K562 (cell line): Measurements from ENCODE around the gene OR4Q2. TPM values are rescaled to one million over a fixed set of nuclear protein-coding genes. Genes with fewer than 3 reads are reported as not detected.

Experiments
- ATAC-seq: fragments of 200-7000 bp; cut with Tn5 transposase; 3 replicates; pipeline ENCODE4 v1.9.1; 2020; ENCODE audit warnings: moderate library complexity
- BruUV-seq: library from RNA; stranded (reverse); fragments of 400-500 nt; replicated peaks from 2 replicates; lab custom pipeline; 2021; lab: Mats Ljungman, UMichigan
- CTCF ChIA-PET: fragments of 300-600 bp; formaldehyde crosslinking; extraction: SDS; loops from one replicate; lab custom pipeline; 2021; ENCODE audit warnings: low intra/inter-chr PET ratio; lab: Yijun Ruan, JAX
- POLR2A ChIA-PET: fragments of 300-600, 350-650 bp; sonication (Branson Sonifier 250); formaldehyde crosslinking; extraction: SDS; loops from one replicate; lab custom pipeline; 2021; ENCODE audit warnings: antibody characterized with exemption, inconsistent platforms; lab: Yijun Ruan, JAX
- DNase-seq, 4 experiments: peaks; one replicate each; pipeline versions ENCODE4 v3.0.0 to v3.0.0-alpha.2; 2011 to 2018; ENCODE audit warnings: low spot score in 3 of 4, mixed read lengths in 3 of 4; ENCODE audit errors: extremely low read depth in 1 of 4
- FAIRE-seq: peaks from 2 replicates; lab custom pipeline; 2011; peaks lifted over from hg19 to GRCh38; lab: Jason Lieb, UNC
- H2AFZ ChIP-seq: 2 replicates; pipeline ENCODE4 v1.6.0; 2011; ENCODE audit warnings: low read depth, low read length, control low read depth, inconsistent platforms
- H3K27ac ChIP-seq: fragments of 200-600 bp; 3 replicates; pipeline ENCODE4 v1.8.0; 2011; ENCODE audit warnings: low read depth, mild to moderate bottlenecking, control low read depth, inconsistent platforms, low read length, moderate library complexity, mixed read lengths; ENCODE audit errors: extremely low read depth
- H3K27me3 ChIP-seq, 2 experiments: fragments of 300-600 bp in 1 of 2; 2 replicates in 1 of 2; 3 replicates in 1 of 2; pipeline versions ENCODE4 v1.6.0 to v1.8.0; 2011; ENCODE audit warnings: inconsistent platforms in 2 of 2, low read length in 2 of 2, mild to moderate bottlenecking in 1 of 2, mixed read lengths in 1 of 2, moderate library complexity in 1 of 2; ENCODE audit not compliant: control insufficient read depth in 2 of 2, insufficient read depth in 2 of 2
- H3K36me3 ChIP-seq: fragments of 300-600 bp; 3 replicates; pipeline ENCODE4 v1.8.0; 2011; ENCODE audit warnings: mild to moderate bottlenecking, low read length, inconsistent platforms; ENCODE audit not compliant: control insufficient read depth, insufficient read depth
- H3K4me1 ChIP-seq, 2 experiments: fragments of 200-600 bp in 1 of 2; replicated peaks in 1 of 2; 2 replicates in 1 of 2; 3 replicates in 1 of 2; pipeline versions ENCODE4 v1.5.1 to v1.8.0; 2011; ENCODE audit warnings: inconsistent platforms in 2 of 2, low read length in 2 of 2, mild to moderate bottlenecking in 1 of 2, mixed read lengths in 1 of 2, moderate library complexity in 1 of 2; ENCODE audit not compliant: control insufficient read depth in 2 of 2, insufficient read depth in 2 of 2
- H3K4me2 ChIP-seq: 2 replicates; pipeline ENCODE4 v1.6.1; 2011; ENCODE audit warnings: low read length, control low read depth, inconsistent platforms, mixed read lengths; ENCODE audit not compliant: insufficient read depth
- H3K4me3 ChIP-seq: fragments of 200-600 bp; sonication (generic), shearing (Covaris generic); 2 replicates; pipeline ENCODE4 v1.5.1; 2016; ENCODE audit warnings: control low read depth, inconsistent platforms
- H3K79me2 ChIP-seq: fragments of 200-600 bp; 3 replicates; pipeline ENCODE4 v1.8.0; 2011; ENCODE audit warnings: low read length, inconsistent platforms; ENCODE audit not compliant: control insufficient read depth, insufficient read depth
- H3K9ac ChIP-seq, 2 experiments: 2 replicates each; pipeline versions ENCODE4 v1.6.0 to v1.6.1; 2011; ENCODE audit warnings: low read depth in 2 of 2, low read length in 2 of 2, control low read depth in 1 of 2, inconsistent platforms in 1 of 2, mild to moderate bottlenecking in 1 of 2, mixed read lengths in 1 of 2; ENCODE audit not compliant: insufficient read depth in 1 of 2
- H3K9me1 ChIP-seq: one replicate; pipeline ENCODE4 v1.6.0; 2011; ENCODE audit warnings: inconsistent platforms, mild to moderate bottlenecking, low read length, moderate library complexity; ENCODE audit not compliant: control insufficient read depth, insufficient read depth
- H3K9me3 ChIP-seq: replicated peaks from 2 replicates; pipeline ENCODE4 v1.5.1; 2011; ENCODE audit warnings: low read depth, low read length, inconsistent platforms; ENCODE audit not compliant: control insufficient read depth, insufficient read depth
- H4K20me1 ChIP-seq: replicated peaks from 2 replicates; pipeline ENCODE4 v1.6.1; 2011; ENCODE audit warnings: low read length, inconsistent platforms, mixed read lengths; ENCODE audit not compliant: control insufficient read depth, insufficient read depth
- BCOR ChIP-seq: fragments of 450-650 bp; IDR thresholded peaks from 2 replicates; pipeline ENCODE4 v1.6.1; 2016
- CBX3 ChIP-seq, 2 experiments: IDR thresholded peaks; 1 replicate in 1 of 2; 2 replicates in 1 of 2; pipeline ENCODE4 v1.6.1; 2012; ENCODE audit warnings: inconsistent platforms in 2 of 2, low read length in 2 of 2, borderline replicate concordance in 1 of 2, control low read depth in 1 of 2
- CREM ChIP-seq: IDR thresholded peaks from 2 replicates; pipeline ENCODE4 v1.6.1; 2014; ENCODE audit warnings: antibody characterized with exemption, low read depth
- MIER1 ChIP-seq: fragments of 450-650 bp; IDR thresholded peaks from 2 replicates; pipeline ENCODE4 v1.6.1; 2016; ENCODE audit warnings: antibody characterized with exemption, mild to moderate bottlenecking, low read depth
- NCOA6 ChIP-seq: fragments of 450-650 bp; IDR thresholded peaks from 2 replicates; pipeline ENCODE4 v1.6.1; 2017; ENCODE audit warnings: mild to moderate bottlenecking
- PHTF2 ChIP-seq: fragments of 250-450 bp; sonication (Bioruptor Pico); IDR thresholded peaks from 2 replicates; pipeline ENCODE4 v1.5.0; 2021; ENCODE audit warnings: mild to moderate bottlenecking
- RBFOX2 ChIP-seq: fragments of 200-400 bp; formaldehyde crosslinking; IDR thresholded peaks from 2 replicates; pipeline ENCODE4 v1.6.1; 2017; ENCODE audit warnings: low read depth, mild to moderate bottlenecking, low read length, moderate library complexity
- SMC3 ChIP-seq: conservative IDR thresholded peaks from 2 replicates; pipeline ENCODE4 v1.6.1; 2011; ENCODE audit warnings: low read depth, low read length, improper control_type of control experiment; ENCODE audit not compliant: insufficient read depth
- SRSF7 ChIP-seq: fragments of 200-400 bp; formaldehyde crosslinking; optimal IDR thresholded peaks from 2 replicates; pipeline ENCODE3; 2017; ENCODE audit warnings: mild to moderate bottlenecking, low read depth, low read length
- YBX1 ChIP-seq: fragments of 450-650 bp; IDR thresholded peaks from 2 replicates; pipeline ENCODE4 v1.7.1; 2016; ENCODE audit warnings: mild to moderate bottlenecking
- WGBS: fragments of 100-300 bp; shearing (Covaris generic); methylation state at CpG from one replicate; pipeline ENCODE4 v1.1.6; 2016; ENCODE audit warnings: low coverage, mixed read lengths; ENCODE audit not compliant: insufficient coverage; ENCODE audit errors: missing lambda C conversion rate; 5-methylcytosine and 5-hydroxymethylcytosine counted together
- in situ Hi-C: fragments of 300-500 bp; cut with MboI; formaldehyde crosslinking; loops from 4 replicates; pipeline ENCODE4 v1.15.0; 2018; ENCODE audit warnings: inconsistent platforms, mixed read lengths
- intact Hi-C: fragments of 100-400 bp; cut with micrococcal nuclease; formaldehyde crosslinking; loops from 2 replicates; pipeline ENCODE4 v1.14.2; 2022
- polyA plus RNA-seq, 8 experiments: library from polyadenylated mRNA; depleted of rRNA in 4 of 8; stranded (reverse) in 5 of 8; unstranded in 3 of 8; fragments of >200 nt; fragmentation: Nextera tagmentation in 2 of 8; fragmentation: Illumina TruSeq in 1 of 8; extraction: Ambion mirVana in 2 of 8; extraction: Trizol in 1 of 8; gene quantifications; 2 replicates each; pipeline versions ENCODE4 v1.2.1 to v1.2.3, GENCODE V29; 2011 to 2014; ENCODE audit warnings: inconsistent platforms in 1 of 8, missing spikeins in 1 of 8
- total RNA-seq, 7 experiments: library from RNA; depleted of rRNA in 6 of 7; stranded (reverse); fragments of >200 nt in 6 of 7; fragmentation: Illumina TruSeq in 2 of 7; extraction: Trizol in 2 of 7; gene quantifications; 2 replicates each; pipeline versions ENCODE4 v1.2.1 to v1.2.3, GENCODE V29; 2011 to 2021; ENCODE audit warnings: low replicate concordance in 1 of 7

The OR4Q2 gene
- total and polyA plus RNA-seq, 9 of the 15 experiments (the other 6 are each of a cell fraction or from before 2014, with no cell fraction given), result not detected

DNA sequence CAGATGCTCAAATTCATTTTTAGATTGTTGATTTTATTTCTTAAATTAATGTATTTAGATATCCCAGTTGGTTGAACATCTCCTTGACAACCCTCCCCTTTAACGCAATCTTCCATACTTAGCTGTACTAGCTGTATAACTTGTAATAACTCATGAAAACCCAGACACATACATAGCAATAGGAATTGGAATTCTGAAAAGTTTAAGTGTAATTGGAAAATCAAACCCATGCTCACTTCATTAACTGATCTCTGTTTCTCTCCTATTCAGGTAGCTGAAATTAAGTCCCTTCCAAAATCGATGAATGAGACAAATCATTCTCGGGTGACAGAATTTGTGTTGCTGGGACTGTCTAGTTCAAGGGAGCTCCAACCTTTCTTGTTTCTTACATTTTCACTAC lies 26.7 kb upstream of the OR4Q2 start, which contains the start of gene OR4K15:
Gene OR4K15 (plus strand): TSS at position 301 of the 400 bp plus-strand sequence. CDS start 0 bp downstream, at position 301.
- Histone ChIP-seq H3K27me3 (no peaks in the 10 kb centered on the region), H3K9ac (no peak within 1 kb of the TSS), H3K27ac (no peak within 1 kb of the TSS), H3K79me2 (no peaks in the 10 kb centered on the region), H3K36me3 (no peaks in the 10 kb centered on the region), H3K4me3 (no peak within 1 kb of the TSS), H3K4me1 (no peaks in the 10 kb centered on the region), H3K9me1 (no peaks in the 10 kb centered on the region), H4K20me1 (no peaks in the 10 kb centered on the region), H2AFZ (no peak within 1 kb of the TSS), H3K4me2 (no peak within 1 kb of the TSS), H3K9me3 (no peaks in the 10 kb centered on the region)
- FAIRE-seq (no peak), ATAC-seq (no peak), DNase-seq (no peak)
- in situ Hi-C loops, result no loop called here
- TF ChIP-seq PHTF2 (CRISPR knock-in tag) (no peak), RBFOX2 (no peak), CREM (no peak), YBX1 (no peak), SMC3 (no peak), NCOA6 (no peak), SRSF7 (no peak)
- ChIA-PET CTCF (no interaction called here), POLR2A (no interaction called here)
- no TSS peak for BruUV-seq
- intact Hi-C loops, result no loop called here
- 95% methylated on average over 3 of the region's 3 CpGs for WGBS

DNA sequence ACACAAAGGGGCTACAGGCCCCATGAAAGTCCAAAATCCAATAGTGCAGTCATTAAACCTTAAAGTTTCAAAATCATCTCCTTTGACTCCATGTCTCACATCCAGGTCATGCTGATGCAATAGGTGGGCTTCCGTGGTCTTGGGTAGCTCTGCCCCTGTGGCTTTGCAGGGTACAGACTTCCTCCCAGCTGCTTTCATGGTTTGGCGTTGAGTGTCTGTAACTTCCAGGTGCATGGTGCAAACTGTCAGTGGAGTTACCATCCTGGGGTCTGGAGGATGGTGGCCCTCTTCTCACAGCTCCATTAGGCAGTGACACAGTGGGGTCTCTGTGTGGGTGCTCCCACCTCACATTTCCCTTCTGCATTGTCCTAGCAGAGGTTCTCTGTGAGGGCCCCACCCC lies 8.5 kb upstream of the OR4Q2 start:
- BruUV-seq, result no TSS peak
- intact Hi-C loops, result no loop called here
- Histone ChIP-seq H3K4me3 (no peak overlapping the region), H3K36me3 (no peaks in the 10 kb centered on the region), H3K27me3 (no peaks in the 10 kb centered on the region), H3K79me2 (no peaks in the 10 kb centered on the region), H4K20me1 (no peaks in the 10 kb centered on the region), H3K9ac (no peak overlapping the region), H2AFZ (no peak overlapping the region), H3K9me3 (no peaks in the 10 kb centered on the region), H3K4me2 (no peak overlapping the region), H3K9me1 (no peaks in the 10 kb centered on the region), H3K4me1 (no peaks in the 10 kb centered on the region), H3K27ac (no peak overlapping the region)
- FAIRE-seq, result no peak
- in situ Hi-C loops, result no loop called here
- no peak for DNase-seq
- ChIA-PET CTCF (no interaction called here), POLR2A (no interaction called here)
- TF ChIP-seq MIER1 (no peak), BCOR (no peak), CBX3 (IDR thresholded peaks at IDR 0.05; ENCODE audit: borderline replicate concordance in 1 of 2, low read length in 2 of 2) (no peak)
- no peak for ATAC-seq
- 27% methylated on average over 2 of the region's 2 CpGs for WGBS
